Liver (tissue), 3 donors: ENCODE results near the gene VARS1.

Experiments
- CTCF ChIP-seq: fragments of 150-350 bp; IDR thresholded peaks from 2 replicates; pipeline ENCODE4 v1.5.1; 2017; ENCODE audit warnings: improper control_type of control experiment, low read depth, low read length; ENCODE audit not compliant: missing input control
- GABPA ChIP-seq, 2 donors: IDR thresholded peaks in 1 of 2; conservative IDR thresholded peaks in 1 of 2; 2 replicates each; pipeline ENCODE4 v1.6.1; 2016; ENCODE audit warnings: antibody characterized with exemption in 2 of 2, mild to moderate bottlenecking in 1 of 2, moderate library complexity in 1 of 2
- RAD21 ChIP-seq, 2 donors: IDR thresholded peaks; 2 replicates each; pipeline ENCODE4 v1.6.1; 2016; ENCODE audit warnings: antibody characterized with exemption in 2 of 2, mild to moderate bottlenecking in 2 of 2
- REST ChIP-seq: IDR thresholded peaks from 2 replicates; pipeline ENCODE4 v1.6.1; 2016; ENCODE audit warnings: antibody characterized with exemption, mild to moderate bottlenecking
- RXRA ChIP-seq, 2 donors: IDR thresholded peaks; 2 replicates each; pipeline ENCODE4 v1.6.1; 2017 to 2018; ENCODE audit warnings: antibody characterized with exemption in 2 of 2, mild to moderate bottlenecking in 1 of 2
- SP1 ChIP-seq: IDR thresholded peaks from 2 replicates; pipeline ENCODE4 v1.6.1; 2018; ENCODE audit warnings: antibody characterized with exemption, mild to moderate bottlenecking
- TAF1 ChIP-seq: conservative IDR thresholded peaks from 2 replicates; pipeline ENCODE4 v1.6.1; 2016; ENCODE audit warnings: antibody characterized with exemption, mild to moderate bottlenecking
- YY1 ChIP-seq: IDR thresholded peaks from 2 replicates; pipeline ENCODE4 v1.6.1; 2016; ENCODE audit warnings: antibody characterized with exemption, mild to moderate bottlenecking
- TF ChIP-seq, protein P1 (sequence below): IDR thresholded peaks from 2 replicates; pipeline ENCODE4 v1.6.1; 2016; ENCODE audit warnings: antibody characterized with exemption
- donor health status: healthy.
- donor health status: healthy.

GRCh38 chr6:31765910-31766794 lies 29.4 kb downstream of the VARS1 start:
- TF ChIP-seq RAD21 (IDR thresholded peaks at IDR 0.05) (no peak), YY1 (no peak), GABPA (IDR thresholded peaks at IDR 0.05 in 1 of 2, conservative IDR thresholded peaks at IDR 0.05 in 1 of 2) (no peak), TAF1 (no peak), RXRA (IDR thresholded peaks at IDR 0.05) (no peak), CTCF (no peak), REST (no peak), SP1 (no peak)
- TF ChIP-seq, protein P1, sequence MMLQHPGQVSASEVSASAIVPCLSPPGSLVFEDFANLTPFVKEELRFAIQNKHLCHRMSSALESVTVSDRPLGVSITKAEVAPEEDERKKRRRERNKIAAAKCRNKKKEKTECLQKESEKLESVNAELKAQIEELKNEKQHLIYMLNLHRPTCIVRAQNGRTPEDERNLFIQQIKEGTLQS, result no peak
